OCI-LY3 (cell line): Measurements from ENCODE around the gene ZNF578.
"Not testable (repeated sequence)": the region's sequence is repeated elsewhere in the genome, so short reads cannot be mapped to it uniquely, and the experiment has no call there.

Experiments used
- H2AFZ ChIP-seq: fragments of 200-600, 300-600 bp; shearing (Covaris generic); 2 replicates; pipeline ENCODE4 v1.6.0; 2014; ENCODE audit warnings: antibody characterized with exemption, low read depth, low read length
- H3K27ac ChIP-seq: fragments of 200-600, 300-600 bp; sonication (generic); 2 replicates; pipeline ENCODE4 v1.5.1; 2014; ENCODE audit warnings: mild to moderate bottlenecking, low read length, moderate library complexity, mixed read lengths
- H3K27me3 ChIP-seq: fragments of 200-600, 300-600 bp; sonication (generic); 2 replicates; pipeline ENCODE4 v1.6.1; 2014; ENCODE audit warnings: low read depth, low read length, mixed read lengths
- H3K36me3 ChIP-seq: fragments of 200-600, 300-600 bp; sonication (generic); replicated peaks from 2 replicates; pipeline ENCODE3; 2014; ENCODE audit warnings: low read depth, low read length, mixed read lengths
- H3K4me1 ChIP-seq: fragments of 300-600, 200-600 bp; sonication (generic); 2 replicates; pipeline ENCODE4 v1.6.1; 2014; ENCODE audit warnings: low read length, mixed read lengths
- H3K4me2 ChIP-seq: fragments of 200-600, 300-600 bp; sonication (generic); 2 replicates; pipeline ENCODE4 v1.6.1; 2014; ENCODE audit warnings: low read length, mixed read lengths
- H3K4me3 ChIP-seq: fragments of 300-600, 200-600 bp; sonication (generic); 2 replicates; pipeline ENCODE4 v1.5.1; 2014; ENCODE audit warnings: antibody characterized with exemption, mild to moderate bottlenecking, low read length, moderate library complexity
- H3K79me2 ChIP-seq: fragments of 300-600, 200-600 bp; shearing (Covaris generic); 2 replicates; pipeline ENCODE4 v1.6.1; 2014; ENCODE audit warnings: mild to moderate bottlenecking, low read length, mixed read lengths
- H3K9ac ChIP-seq: fragments of 300-600, 200-600 bp; shearing (Covaris generic); 2 replicates; pipeline ENCODE4 v1.6.0; 2014; ENCODE audit warnings: mild to moderate bottlenecking, low read length, moderate library complexity
- H3K9me3 ChIP-seq: fragments of 200-600, 300-600 bp; shearing (Covaris generic); 2 replicates; pipeline ENCODE4 v1.6.1; 2014; ENCODE audit warnings: low read length, mixed read lengths; ENCODE audit not compliant: insufficient read depth
- H4K20me1 ChIP-seq: fragments of 200-600, 300-600 bp; sonication (generic); 2 replicates; pipeline ENCODE4 v1.6.1; 2016; ENCODE audit warnings: low read length, mixed read lengths; ENCODE audit not compliant: insufficient read depth
- CTCF ChIP-seq: fragments of 200-600, 300-600 bp; sonication (generic); IDR thresholded peaks from 2 replicates; pipeline ENCODE4 v1.5.1; 2014; ENCODE audit warnings: antibody characterized with exemption, low read length, low read depth
- EZH2phosphoT487 ChIP-seq: fragments of 200-600 bp; shearing (Covaris generic); IDR thresholded peaks from 2 replicates; pipeline ENCODE4 v1.6.1; 2018; ENCODE audit warnings: antibody characterized with exemption, mixed run types, low read depth

ZNF578 gene

DNA sequence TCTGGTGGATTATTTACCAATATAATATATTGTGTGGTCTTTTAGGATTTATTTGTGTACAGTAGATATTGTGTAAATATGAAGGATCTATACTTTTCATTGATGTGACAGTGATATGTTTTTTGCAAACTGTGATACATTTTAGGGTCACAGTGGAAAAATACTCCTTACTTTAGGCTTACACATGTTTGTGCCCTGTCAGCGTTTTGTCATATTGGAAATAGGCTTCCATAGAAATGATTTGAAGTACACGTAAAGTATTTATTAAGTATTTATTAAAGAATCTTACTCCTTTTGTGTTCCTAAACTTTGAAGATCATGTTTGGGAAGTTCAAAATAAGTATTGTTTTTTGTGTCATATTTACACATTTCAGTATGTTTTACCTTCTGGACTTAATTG is 79.1 kb downstream of the ZNF578 start:
- Histone ChIP-seq H3K4me1 (no peaks in the 10 kb centered on the region), H3K4me2 (no peak overlapping the region), H3K9me3 (no peaks in the 10 kb centered on the region), H3K79me2 (peaks cover 8% of the 10 kb centered on the region), H3K36me3 (peaks cover 9% of the 10 kb centered on the region), H3K27ac (no peak overlapping the region), H3K4me3 (no peak overlapping the region), H3K9ac (no peak overlapping the region), H2AFZ (no peak overlapping the region), H3K27me3 (no peaks in the 10 kb centered on the region), H4K20me1 (no peaks in the 10 kb centered on the region)
- TF ChIP-seq CTCF (no peak), EZH2phosphoT487 (no peak)

- H3K36me3 ChIP-seq, result peaks cover 9% of the 10 kb centered on the region
- no peak overlapping the region for H2AFZ ChIP-seq
- no peaks in the 10 kb centered on the region for H4K20me1 ChIP-seq
- H3K27me3 ChIP-seq, result no peaks in the 10 kb centered on the region
- no peak overlapping the region for H3K4me3 ChIP-seq
- no peaks in the 10 kb centered on the region for H3K9me3 ChIP-seq
- no peak overlapping the region for H3K4me2 ChIP-seq
- no peak overlapping the region for H3K9ac ChIP-seq
- TF ChIP-seq EZH2phosphoT487 (no peak), CTCF (no peak)
- H3K79me2 ChIP-seq, result no peaks in the 10 kb centered on the region; the same call in 1 of the 2 replicates
- H3K27ac ChIP-seq, result no peak overlapping the region
- no peaks in the 10 kb centered on the region for H3K4me1 ChIP-seq
Observed at GRCh38 chr19:52533901-52534300, 80.5 kb downstream of the ZNF578 start.

DNA sequence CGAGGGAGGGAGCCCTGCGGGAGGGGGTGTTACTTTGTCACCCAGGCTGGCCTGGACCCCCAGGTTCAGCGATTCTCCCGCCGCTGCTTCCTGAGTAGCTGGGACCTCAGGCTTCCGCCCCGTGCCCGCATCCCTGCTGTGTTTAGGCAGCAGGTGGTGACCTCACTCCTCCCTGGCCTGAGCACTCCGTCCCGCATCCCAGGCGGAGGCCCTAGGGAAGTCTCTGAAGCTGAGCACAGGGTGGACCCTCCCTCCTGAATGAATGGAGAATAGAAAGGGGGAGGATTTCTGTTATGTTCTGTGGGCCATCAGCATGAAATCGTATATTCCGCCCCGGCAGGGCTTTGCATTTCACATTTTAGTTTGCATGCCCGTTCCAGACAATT is 82.0 kb downstream of the ZNF578 start:
- not testable (repeated sequence) for H3K4me3 ChIP-seq, H3K4me1 ChIP-seq, H3K36me3 ChIP-seq, H3K4me2 ChIP-seq, H3K27ac ChIP-seq, H3K27me3 ChIP-seq, H3K9me3 ChIP-seq, H3K79me2 ChIP-seq, H3K9ac ChIP-seq, H2AFZ ChIP-seq, H4K20me1 ChIP-seq

DNA sequence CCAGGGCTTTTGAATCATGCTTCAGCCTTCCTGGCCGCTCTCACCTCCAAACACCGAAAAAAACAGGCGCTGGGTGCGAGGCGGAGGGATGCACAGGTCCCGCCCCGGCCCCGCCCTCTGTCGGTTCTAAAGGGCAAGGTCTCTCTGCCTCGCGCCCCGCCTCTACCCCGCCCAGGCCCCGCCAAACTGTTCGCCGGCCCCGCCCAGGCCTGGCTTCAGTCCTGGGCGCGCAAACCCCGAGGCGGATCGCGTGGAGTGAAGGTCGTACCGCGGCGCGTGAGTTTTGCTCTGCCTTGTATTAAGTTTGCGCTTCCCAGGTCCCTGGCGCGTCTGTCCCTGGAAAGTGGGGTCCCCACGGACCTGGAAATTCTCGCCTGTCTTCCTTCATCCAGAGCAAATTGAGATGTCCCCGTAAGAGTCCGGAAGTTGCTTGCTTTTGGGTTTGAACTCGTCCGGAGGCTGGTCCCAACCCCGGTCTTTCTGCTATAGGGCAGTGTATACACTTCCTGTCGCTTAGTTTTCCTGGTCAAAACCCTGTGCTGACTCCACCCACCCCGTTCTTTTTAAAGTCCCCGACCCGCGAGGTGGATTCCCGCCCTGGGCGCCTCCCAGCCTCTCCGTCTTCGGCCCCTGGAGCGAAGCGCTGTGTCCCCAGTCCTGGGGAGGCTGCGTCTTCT is 82.6 kb downstream of the ZNF578 start:
- H3K27ac ChIP-seq, result no peak overlapping the region
- H3K79me2 ChIP-seq, result no peaks in the 10 kb centered on the region; the same call in 1 of the 2 replicates
- H3K27me3 ChIP-seq, result no peaks in the 10 kb centered on the region
- no peak overlapping the region for H3K9ac ChIP-seq
- H3K36me3 ChIP-seq, result peaks cover 6% of the 10 kb centered on the region
- H2AFZ ChIP-seq, result no peak overlapping the region
- no peaks in the 10 kb centered on the region for H3K9me3 ChIP-seq
- no peak for TF ChIP-seq EZH2phosphoT487
- no peak for TF ChIP-seq CTCF
- no peaks in the 10 kb centered on the region for H3K4me1 ChIP-seq
- no peaks in the 10 kb centered on the region for H4K20me1 ChIP-seq
- H3K4me3 ChIP-seq, result no peak overlapping the region
- H3K4me2 ChIP-seq, result no peak overlapping the region
